ENCODE measurements around the gene AQP1.

- TF ChIP-seq POLR2A (IDR thresholded peaks at IDR 0.05; ENCODE audit: low read depth, low read length) (no peak), POLR2AphosphoS5 (IDR thresholded peaks at IDR 0.05; ENCODE audit: low read depth, low read length) (no peak)
Observed at GRCh38 chr7:30909431-30909830, 2.2 kb upstream of the AQP1 start.

Data from GM12892 (cell line).